Esophagus muscularis mucosa (tissue), 4 donors: Measurements from ENCODE around the gene MYLK. TPM values are rescaled to one million over a fixed set of nuclear protein-coding genes. Genes with fewer than 3 reads are reported as not detected.

Experiments
- DNase-seq: peaks from one replicate; pipeline ENCODE4 v3.0.0-alpha.2; 2017; ENCODE audit errors: extremely low spot score
- H3K27ac ChIP-seq, 4 donors: fragments of 200-600 bp; sonication (generic); replicated peaks in 1 of 4; 1 replicate in 3 of 4; 2 replicates in 1 of 4; pipeline ENCODE4 v1.5.1; 2016 to 2019; ENCODE audit warnings: mild to moderate bottlenecking in 1 of 4
- H3K27me3 ChIP-seq, 4 donors: fragments of 200-600 bp; sonication (generic); one replicate each; pipeline versions ENCODE4 v1.5.1 to v1.6.0; 2016 to 2019
- H3K36me3 ChIP-seq, 4 donors: fragments of 200-600 bp; sonication (generic); one replicate each; pipeline ENCODE4 v1.5.1; 2016 to 2019
- H3K4me1 ChIP-seq, 4 donors: fragments of 200-600 bp; sonication (generic); one replicate each; pipeline ENCODE4 v1.5.1; 2016 to 2019
- H3K4me3 ChIP-seq, 4 donors: fragments of 200-600 bp; sonication (generic); 1 replicate in 2 of 4; 2 replicates in 2 of 4; pipeline ENCODE4 v1.5.1; 2016 to 2019; ENCODE audit warnings: mild to moderate bottlenecking in 4 of 4, moderate library complexity in 1 of 4
- H3K9me3 ChIP-seq, 4 donors: fragments of 200-600 bp; sonication (generic); 1 replicate in 3 of 4; 2 replicates in 1 of 4; pipeline ENCODE4 v1.5.1; 2016 to 2019
- EP300 ChIP-seq: sonication (generic); formaldehyde crosslinking; IDR thresholded peaks from one replicate; pipeline ENCODE4 v1.6.1; 2017; ENCODE audit warnings: antibody characterized with exemption
- POLR2A ChIP-seq: fragments of 450-650 bp; IDR thresholded peaks from one replicate; pipeline ENCODE4 v1.6.1; 2017; ENCODE audit warnings: antibody characterized with exemption, moderate library complexity, mild to moderate bottlenecking, low read depth
- POLR2AphosphoS5 ChIP-seq, 2 donors: sonication (generic); formaldehyde crosslinking; IDR thresholded peaks; one replicate each; pipeline ENCODE4 v1.6.1; 2017; ENCODE audit warnings: antibody characterized with exemption in 2 of 2
- WGBS: methylation state at CpG from one replicate; pipeline ENCODE4 v1.1.5; 2018; 5-methylcytosine and 5-hydroxymethylcytosine counted together
- intact Hi-C: fragments of 100-400 bp; cut with DNase I; formaldehyde crosslinking; loops from one replicate; pipeline ENCODE4 v1.15.1; 2023
- total RNA-seq, 4 donors: library from RNA; depleted of rRNA; stranded (reverse); fragments of >200 nt; gene quantifications; one replicate each; pipeline versions ENCODE4 v1.1.0 to v1.2.1, GENCODE V29; 2016
- TF ChIP-seq, protein P1 (sequence below), 3 experiments: fragments of 200-600 bp in 2 of 3; fragments of 450-650 bp in 1 of 3; sonication (generic) in 2 of 3; IDR thresholded peaks; one replicate each; pipeline ENCODE4 v1.5.1; 2017 to 2019; ENCODE audit warnings: antibody characterized with exemption in 3 of 3, mild to moderate bottlenecking in 2 of 3, moderate library complexity in 1 of 3

Gene MYLK
- total RNA-seq, 4 donors from 2014 or later = 1,983 to 3,208 (median 2,554) TPM

DNA sequence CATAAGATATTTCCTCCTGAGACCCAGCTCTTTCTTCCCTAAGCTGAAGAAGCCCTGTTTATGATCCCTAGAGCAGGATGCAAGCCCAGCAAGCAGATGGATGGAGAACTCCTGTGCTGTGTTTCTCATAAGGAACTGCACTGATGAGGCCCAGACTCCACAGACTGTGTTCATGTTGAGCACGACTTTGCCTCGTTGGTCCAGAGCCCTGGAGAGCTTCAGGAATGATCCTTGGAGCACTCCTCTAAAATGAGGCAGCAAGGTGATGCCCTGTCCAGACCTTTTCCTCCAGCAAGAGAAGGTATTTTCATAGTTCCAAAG is 83.8 kb downstream of the MYLK start:
- WGBS = 76% methylated on average over 2 of the region's 2 CpGs
- DNase-seq = no peak
- Histone ChIP-seq H3K27me3 (no peaks in the 10 kb centered on the region), H3K4me3 (no peak overlapping the region), H3K4me1 (peaks cover 5 to 13% (median 7%) of the 10 kb centered on the region in 4 donors), H3K36me3 (no peaks in the 10 kb centered on the region), H3K27ac (no peak overlapping the region), H3K9me3 (no peaks in the 10 kb centered on the region)
- TF ChIP-seq, protein P1, sequence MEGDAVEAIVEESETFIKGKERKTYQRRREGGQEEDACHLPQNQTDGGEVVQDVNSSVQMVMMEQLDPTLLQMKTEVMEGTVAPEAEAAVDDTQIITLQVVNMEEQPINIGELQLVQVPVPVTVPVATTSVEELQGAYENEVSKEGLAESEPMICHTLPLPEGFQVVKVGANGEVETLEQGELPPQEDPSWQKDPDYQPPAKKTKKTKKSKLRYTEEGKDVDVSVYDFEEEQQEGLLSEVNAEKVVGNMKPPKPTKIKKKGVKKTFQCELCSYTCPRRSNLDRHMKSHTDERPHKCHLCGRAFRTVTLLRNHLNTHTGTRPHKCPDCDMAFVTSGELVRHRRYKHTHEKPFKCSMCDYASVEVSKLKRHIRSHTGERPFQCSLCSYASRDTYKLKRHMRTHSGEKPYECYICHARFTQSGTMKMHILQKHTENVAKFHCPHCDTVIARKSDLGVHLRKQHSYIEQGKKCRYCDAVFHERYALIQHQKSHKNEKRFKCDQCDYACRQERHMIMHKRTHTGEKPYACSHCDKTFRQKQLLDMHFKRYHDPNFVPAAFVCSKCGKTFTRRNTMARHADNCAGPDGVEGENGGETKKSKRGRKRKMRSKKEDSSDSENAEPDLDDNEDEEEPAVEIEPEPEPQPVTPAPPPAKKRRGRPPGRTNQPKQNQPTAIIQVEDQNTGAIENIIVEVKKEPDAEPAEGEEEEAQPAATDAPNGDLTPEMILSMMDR (IDR thresholded peaks at IDR 0.05) = no peak
- TF ChIP-seq POLR2AphosphoS5 (IDR thresholded peaks at IDR 0.05) (no peak), EP300 (no peak), POLR2A (no peak)
- intact Hi-C loops = no loop called here

DNA sequence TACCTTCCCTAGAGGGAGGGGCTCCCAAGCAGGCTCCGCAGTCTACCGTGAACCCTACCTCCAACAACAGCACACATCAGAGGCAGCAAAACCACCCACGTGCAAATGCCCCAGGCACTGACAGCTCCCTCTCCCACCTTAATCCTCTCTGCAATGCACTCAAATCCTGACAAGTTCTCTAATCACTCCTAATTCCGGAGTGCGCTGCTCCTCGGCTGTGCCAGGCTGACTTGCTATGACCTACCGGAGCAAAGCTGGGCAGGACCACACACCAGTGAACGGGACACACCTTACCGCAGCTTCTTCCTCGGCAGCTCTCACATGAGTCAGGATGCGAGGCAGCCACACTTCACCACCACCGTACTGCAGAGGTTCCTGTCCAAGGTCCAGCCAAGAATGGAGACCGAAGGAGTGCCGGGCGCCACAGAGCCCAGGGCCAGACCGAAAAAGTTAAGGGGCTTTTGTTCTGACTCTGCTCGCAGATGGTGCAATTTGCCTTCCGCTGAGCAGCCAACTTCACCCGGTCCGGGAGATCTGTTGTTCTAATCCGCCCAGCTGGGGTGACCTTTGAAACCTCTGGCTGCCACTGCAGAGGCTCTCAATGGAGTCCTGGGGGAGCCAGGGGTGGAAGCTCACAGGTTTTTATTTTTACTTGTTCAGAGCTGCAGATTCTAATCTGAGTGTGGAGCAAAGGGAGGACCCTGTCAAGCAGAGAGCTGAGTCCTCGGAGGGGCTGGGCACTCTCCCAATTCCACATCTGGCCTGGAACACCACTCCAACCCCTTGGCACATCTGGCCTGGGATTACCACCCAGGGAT is 84.4 kb downstream of the MYLK start:
- Histone ChIP-seq H3K27ac (peak overlapping the region in 1 of 4 donors; percentile 10), H3K27me3 (no peaks in the 10 kb centered on the region), H3K36me3 (no peaks in the 10 kb centered on the region), H3K9me3 (no peaks in the 10 kb centered on the region), H3K4me3 (no peak overlapping the region), H3K4me1 (peaks cover 5 to 13% (median 7%) of the 10 kb centered on the region in 4 donors)
- intact Hi-C loops = no loop called here
- DNase-seq = no peak
- WGBS = 80% methylated on average over 20 of the region's 22 CpGs
- TF ChIP-seq EP300 (no peak), POLR2AphosphoS5 (IDR thresholded peaks at IDR 0.05) (no peak)

DNA sequence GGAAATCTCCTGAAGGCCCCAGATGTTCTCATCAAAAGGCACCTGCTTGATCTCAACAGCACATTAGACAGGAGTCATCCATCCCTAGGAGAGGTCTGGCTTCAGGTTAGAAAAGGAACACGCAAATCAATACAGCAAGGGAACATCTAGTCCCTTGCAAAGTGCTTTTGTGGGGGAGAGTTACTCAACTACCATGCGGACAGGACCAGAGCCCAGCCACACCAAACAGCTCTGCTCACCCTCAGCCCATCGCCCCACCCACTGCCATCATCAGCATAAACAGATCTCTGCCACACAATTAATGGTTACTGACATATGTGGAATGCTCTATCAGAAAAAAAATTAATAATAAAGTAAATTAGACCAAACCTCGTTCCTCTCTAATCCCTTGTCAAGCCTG is 85.6 kb downstream of the MYLK start:
- Histone ChIP-seq H3K4me1 (peaks cover 5 to 13% (median 8%) of the 10 kb centered on the region in 4 donors), H3K36me3 (no peaks in the 10 kb centered on the region), H3K27me3 (no peaks in the 10 kb centered on the region), H3K4me3 (no peak overlapping the region), H3K27ac (no peak overlapping the region), H3K9me3 (no peaks in the 10 kb centered on the region)
- WGBS = 89% methylated on average over 4 of the region's 4 CpGs
- DNase-seq = no peak
- TF ChIP-seq POLR2A (no peak), POLR2AphosphoS5 (IDR thresholded peaks at IDR 0.05) (no peak), EP300 (no peak)
- TF ChIP-seq, protein P1 (IDR thresholded peaks at IDR 0.05) = no peak
- intact Hi-C loops = no loop called here

DNA sequence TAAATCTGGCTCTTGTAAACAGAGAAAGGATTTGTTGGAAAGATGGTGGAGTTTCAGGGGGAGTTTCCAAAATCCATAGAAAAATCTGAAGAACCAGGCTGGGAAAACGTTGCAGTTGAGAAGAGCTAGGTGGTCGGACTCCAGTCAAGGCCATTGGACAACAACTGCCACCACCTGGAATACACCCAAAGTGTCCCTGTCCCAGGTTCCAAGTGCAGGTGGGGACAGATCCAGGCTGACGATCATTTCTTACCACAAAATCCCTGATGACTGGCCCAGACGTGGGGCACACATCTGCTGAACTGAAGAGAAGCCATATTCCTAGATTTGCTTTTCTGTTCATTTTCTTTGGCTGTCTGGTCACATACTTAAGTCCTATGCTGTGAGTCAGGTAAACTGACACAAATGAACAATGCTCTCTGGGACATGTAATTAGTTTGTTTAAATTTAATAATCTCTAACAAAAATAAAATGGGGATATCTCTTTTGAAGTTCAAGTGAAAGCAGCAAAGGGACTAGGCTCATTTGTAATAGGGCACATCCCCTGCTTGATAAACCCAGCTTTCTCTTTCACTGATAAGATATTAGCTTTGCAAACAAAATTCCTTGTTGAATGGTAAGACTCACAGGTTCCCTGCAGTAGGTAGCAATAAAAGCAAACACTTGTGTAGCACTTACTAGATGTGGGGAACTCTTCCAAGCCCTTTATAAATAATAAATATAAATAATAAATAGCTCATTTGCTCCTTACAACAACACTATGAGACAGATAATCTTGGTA is 88.5 kb downstream of the MYLK start:
- TF ChIP-seq, protein P1 (IDR thresholded peaks at IDR 0.05) = no peak
- TF ChIP-seq POLR2A (no peak), POLR2AphosphoS5 (IDR thresholded peaks at IDR 0.05) (no peak), EP300 (no peak)
- no peak overlapping the region for H3K27ac ChIP-seq
- DNase-seq = peak; percentile 19
- peaks cover 5 to 34% (median 27%) of the 10 kb centered on the region in 4 donors for H3K4me1 ChIP-seq
- H3K36me3 ChIP-seq = no peaks in the 10 kb centered on the region
- H3K9me3 ChIP-seq = no peaks in the 10 kb centered on the region
- intact Hi-C loops = no loop called here
- H3K27me3 ChIP-seq = no peaks in the 10 kb centered on the region
- WGBS = 76% methylated on average over 4 of the region's 4 CpGs
- no peak overlapping the region for H3K4me3 ChIP-seq

DNA sequence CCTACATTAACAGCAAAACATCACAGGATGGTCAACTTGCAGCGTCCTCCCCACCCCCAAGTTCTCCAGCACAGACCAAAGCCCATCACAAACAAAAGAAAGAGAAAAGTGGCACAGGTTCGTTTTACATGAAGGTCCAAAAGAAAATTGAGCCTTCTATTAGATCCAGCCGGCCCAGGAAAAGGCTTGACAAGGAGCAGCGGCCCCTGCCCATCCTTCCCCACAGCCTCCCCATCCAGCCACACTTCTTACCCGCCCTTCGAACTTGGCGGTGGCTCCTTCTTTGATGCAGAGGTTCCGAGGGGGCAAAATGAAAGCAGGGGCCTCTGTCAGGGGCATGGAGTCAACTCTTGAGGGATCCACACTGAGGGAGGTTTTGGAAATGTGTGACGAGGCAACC is 90.7 kb downstream of the MYLK start:
- no peak for TF ChIP-seq POLR2A
- no peaks in the 10 kb centered on the region for H3K36me3 ChIP-seq
- no peaks in the 10 kb centered on the region for H3K27me3 ChIP-seq
- peak; percentile 79 for DNase-seq
- intact Hi-C loops = no loop called here
- WGBS = 92% methylated on average over 8 of the region's 9 CpGs
- H3K27ac ChIP-seq = no peak overlapping the region
- H3K9me3 ChIP-seq = no peaks in the 10 kb centered on the region
- peaks cover 0 to 30% (median 22%) of the 10 kb centered on the region in 4 donors for H3K4me1 ChIP-seq
- H3K4me3 ChIP-seq = no peak overlapping the region
